HG03442 (cell line): ENCODE results near the gene GANAB.
"Not testable (repeated sequence)": the region's sequence is repeated elsewhere in the genome, so short reads cannot be mapped to it uniquely, and the experiment has no call there.

Source experiments
- ATAC-seq: cut with Tn5 transposase; IDR thresholded peaks from one replicate; pipeline ENCODE4 v1.9.1; 2021; ENCODE audit warnings: mild to moderate bottlenecking, moderate library complexity; ENCODE audit not compliant: unreplicated experiment

Gene GANAB

GRCh38 chr11:62627713-62628112, 18.7 kb downstream of the GANAB start:
- no peak for ATAC-seq

GRCh38 chr11:62622476-62623089, 23.8 kb downstream of the GANAB start:
- no peak for ATAC-seq

GRCh38 chr11:62621567-62622470, 24.6 kb downstream of the GANAB start, which contains the start of gene B3GAT3:
Gene B3GAT3 (minus strand): TSS chr11:62621986. CDS start chr11:62621947, 39 bp downstream.
- peak; percentile 91 for ATAC-seq

- ATAC-seq, result no peak
Observed at GRCh38 chr11:62621027-62621566, 25.3 kb downstream of the GANAB start.

GRCh38 chr11:62616957-62617356, 29.5 kb downstream of the GANAB start:
- ATAC-seq, result not testable (repeated sequence)

- no peak for ATAC-seq
Observed at GRCh38 chr11:62615521-62615920, 30.9 kb downstream of the GANAB start.

GRCh38 chr11:62614275-62614674, 32.1 kb downstream of the GANAB start:
- ATAC-seq, result no peak

GRCh38 chr11:62613291-62613778, 33.1 kb downstream of the GANAB start:
- ATAC-seq, result no peak

GRCh38 chr11:62612366-62613290, 33.8 kb downstream of the GANAB start, which contains the start of the genes EML3 and ROM1:
Gene EML3 (minus strand): TSS chr11:62612775. CDS start chr11:62612457, 318 bp downstream.
Gene ROM1 (plus strand): TSS chr11:62613257. CDS start chr11:62613282, 25 bp downstream.
- ATAC-seq, result peak; percentile 65

GRCh38 chr11:62611705-62612365, 34.6 kb downstream of the GANAB start:
- ATAC-seq, result no peak

GRCh38 chr11:62610814-62611704, 35.4 kb downstream of the GANAB start:
- ATAC-seq, result no peak

- no peak for ATAC-seq
Observed at GRCh38 chr11:62610403-62610802, 36.0 kb downstream of the GANAB start.

GRCh38 chr11:62608776-62609175, 37.6 kb downstream of the GANAB start:
- ATAC-seq, result no peak

GRCh38 chr11:62607714-62608113, 38.7 kb downstream of the GANAB start:
- no peak for ATAC-seq

GRCh38 chr11:62605902-62606301, 40.5 kb downstream of the GANAB start:
- no peak for ATAC-seq

- no peak for ATAC-seq
Observed at GRCh38 chr11:62605467-62605866, 40.9 kb downstream of the GANAB start.

- no peak for ATAC-seq
Observed at GRCh38 chr11:62604460-62605120, 41.8 kb downstream of the GANAB start.

GRCh38 chr11:62603776-62604299, 42.6 kb downstream of the GANAB start:
- no peak for ATAC-seq
